ENCODE measurements around the gene PLXNA4.

PLXNA4 gene

DNA sequence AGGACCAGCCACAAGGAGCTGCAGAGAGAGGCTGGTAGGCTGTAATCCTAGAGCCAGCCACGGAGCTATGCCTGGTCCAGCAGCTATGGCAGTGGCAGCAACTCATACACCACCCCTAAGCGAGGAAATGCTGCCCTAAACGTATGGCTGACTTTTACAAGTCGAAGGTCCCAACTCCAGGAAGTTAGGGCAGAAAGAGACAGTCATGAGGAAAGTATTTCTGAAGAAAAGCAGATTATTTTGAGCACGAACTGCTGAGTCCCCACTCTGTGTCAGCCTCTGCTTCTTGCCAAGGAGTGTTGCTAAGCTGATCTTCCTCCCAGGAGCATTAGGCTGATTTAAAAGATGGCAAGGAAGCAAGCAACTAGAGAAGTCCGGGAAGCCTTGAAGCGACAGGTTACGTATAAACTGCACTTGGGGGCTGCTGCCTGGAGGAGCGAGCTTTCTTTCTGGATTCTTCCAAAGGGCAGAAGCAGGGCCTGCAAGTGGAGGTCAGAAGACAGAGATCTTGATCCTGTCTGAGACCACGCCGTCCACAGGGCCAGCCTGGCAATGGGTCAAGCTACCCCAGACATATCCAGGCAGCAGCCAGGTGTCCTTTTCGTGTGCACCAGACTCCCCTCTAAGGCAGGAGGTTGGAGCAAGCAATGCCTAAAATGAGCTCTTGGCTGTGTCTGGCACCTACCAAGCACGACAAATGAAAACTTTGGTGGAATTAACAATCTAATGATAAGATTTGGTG lies 39.4 kb downstream of the PLXNA4 start:
- no peak overlapping the region for H3K4me3 ChIP-seq (replicated peaks; ENCODE audit: insufficient read depth, low read length)
- H3K27ac ChIP-seq (replicated peaks): no peak overlapping the region
- no peaks in the 10 kb centered on the region for H3K27me3 ChIP-seq (ENCODE audit: insufficient read depth, poor library complexity, severe bottlenecking)
- TF ChIP-seq REST (IDR thresholded peaks at IDR 0.05; ENCODE audit: insufficient replicate concordance, low read depth) (no peak), POLR2AphosphoS5 (IDR thresholded peaks at IDR 0.05; ENCODE audit: low read depth) (no peak), GABPA (IDR thresholded peaks at IDR 0.05; ENCODE audit: low read depth) (no peak), SPI1 (IDR thresholded peaks at IDR 0.05; ENCODE audit: borderline replicate concordance, low read depth) (no peak), CTCF (IDR thresholded peaks at IDR 0.05; ENCODE audit: insufficient read depth, low read length) (no peak)
- no peak for DNase-seq (ENCODE audit: low read depth in 1 of 2, low spot score in 1 of 2)

- Histone ChIP-seq H3K4me3 (replicated peaks; ENCODE audit: insufficient read depth, low read length) (no peak overlapping the region), H3K27ac (replicated peaks) (no peak overlapping the region), H3K27me3 (ENCODE audit: insufficient read depth, poor library complexity, severe bottlenecking) (no peaks in the 10 kb centered on the region)
- no peak for DNase-seq (ENCODE audit: low read depth in 1 of 2, low spot score in 1 of 2)
- TF ChIP-seq SPI1 (IDR thresholded peaks at IDR 0.05; ENCODE audit: borderline replicate concordance, low read depth) (no peak), REST (IDR thresholded peaks at IDR 0.05; ENCODE audit: insufficient replicate concordance, low read depth) (no peak), CTCF (IDR thresholded peaks at IDR 0.05; ENCODE audit: insufficient read depth, low read length) (no peak), POLR2AphosphoS5 (IDR thresholded peaks at IDR 0.05; ENCODE audit: low read depth) (no peak), GABPA (IDR thresholded peaks at IDR 0.05; ENCODE audit: low read depth) (no peak)
Observed at GRCh38 chr7:132533916-132534315, 42.4 kb downstream of the PLXNA4 start.

- no peak for DNase-seq (ENCODE audit: low read depth in 1 of 2, low spot score in 1 of 2)
- Histone ChIP-seq H3K27ac (replicated peaks) (no peak overlapping the region), H3K27me3 (ENCODE audit: insufficient read depth, poor library complexity, severe bottlenecking) (peaks cover 2% of the 10 kb centered on the region), H3K4me3 (replicated peaks; ENCODE audit: insufficient read depth, low read length) (no peak overlapping the region)
- TF ChIP-seq GABPA (IDR thresholded peaks at IDR 0.05; ENCODE audit: low read depth) (no peak), SPI1 (IDR thresholded peaks at IDR 0.05; ENCODE audit: borderline replicate concordance, low read depth) (peak; percentile 94), CTCF (IDR thresholded peaks at IDR 0.05; ENCODE audit: insufficient read depth, low read length) (no peak), POLR2AphosphoS5 (IDR thresholded peaks at IDR 0.05; ENCODE audit: low read depth) (no peak)
Observed at GRCh38 chr7:132532281-132532680, 44.0 kb downstream of the PLXNA4 start.
